H9 (cell line): ENCODE results near the gene IMMP2L. TPM values are rescaled to one million over a fixed set of nuclear protein-coding genes. Genes with fewer than 3 reads are reported as not detected.

Source experiments
- DNase-seq: peaks from one replicate; pipeline ENCODE4 v3.0.0-alpha.2; 2017
- H2AFZ ChIP-seq: one replicate; pipeline ENCODE4 v1.6.1; 2013; ENCODE audit warnings: mild to moderate bottlenecking, low read length, control low read depth, moderate library complexity
- H2AK5ac ChIP-seq: 2 replicates; pipeline ENCODE4 v1.6.1; 2013; ENCODE audit warnings: low read length, control low read depth, mixed read lengths; ENCODE audit not compliant: insufficient read length
- H2BK120ac ChIP-seq: one replicate; pipeline ENCODE4 v1.6.1; 2013; ENCODE audit warnings: low read depth, mild to moderate bottlenecking, low read length, control low read depth, inconsistent platforms; ENCODE audit not compliant: poor library complexity, severe bottlenecking
- H2BK12ac ChIP-seq: 2 replicates; pipeline ENCODE4 v1.6.1; 2013; ENCODE audit warnings: low read length, control low read depth, mixed read lengths, low read depth; ENCODE audit not compliant: insufficient read length
- H2BK15ac ChIP-seq: 2 replicates; pipeline ENCODE4 v1.6.1; 2013; ENCODE audit warnings: low read depth, low read length, control low read depth
- H2BK20ac ChIP-seq: one replicate; pipeline ENCODE4 v1.6.1; 2013; ENCODE audit warnings: low read depth, mild to moderate bottlenecking, low read length, control low read depth, inconsistent platforms; ENCODE audit not compliant: poor library complexity, severe bottlenecking
- H2BK5ac ChIP-seq: 2 replicates; pipeline ENCODE4 v1.6.1; 2013; ENCODE audit warnings: low read length, control low read depth, mixed read lengths; ENCODE audit not compliant: insufficient read length
- H3K14ac ChIP-seq: 2 replicates; pipeline ENCODE4 v1.6.1; 2013; ENCODE audit warnings: low read length, control low read depth; ENCODE audit not compliant: insufficient read depth
- H3K18ac ChIP-seq: 2 replicates; pipeline ENCODE4 v1.6.1; 2013; ENCODE audit warnings: low read depth, mild to moderate bottlenecking, mixed read lengths, low read length, control low read depth; ENCODE audit not compliant: insufficient read length
- H3K23ac ChIP-seq: 2 replicates; pipeline ENCODE4 v1.6.1; 2013; ENCODE audit warnings: low read length, control low read depth, mixed read lengths, low read depth; ENCODE audit not compliant: insufficient read length
- H3K23me2 ChIP-seq: 2 replicates; pipeline ENCODE4 v1.6.1; 2013; ENCODE audit warnings: low read depth, mild to moderate bottlenecking, mixed read lengths, low read length, control low read depth; ENCODE audit not compliant: insufficient read length, poor library complexity, severe bottlenecking
- H3K27ac ChIP-seq: 2 replicates; pipeline ENCODE4 v1.5.1; 2013; ENCODE audit warnings: low read length, control low read depth, mixed read lengths, low read depth; ENCODE audit not compliant: insufficient read length
- H3K27me3 ChIP-seq: 2 replicates; pipeline ENCODE4 v1.6.1; 2013; ENCODE audit warnings: low read length, control low read depth, inconsistent platforms; ENCODE audit not compliant: insufficient read depth
- H3K4ac ChIP-seq: 2 replicates; pipeline ENCODE4 v1.6.1; 2013; ENCODE audit warnings: low read depth, mild to moderate bottlenecking, control low read depth, inconsistent platforms, low read length, moderate library complexity
- H3K4me1 ChIP-seq: 2 replicates; pipeline ENCODE4 v1.6.1; 2013; ENCODE audit warnings: low read length, control low read depth, inconsistent platforms; ENCODE audit not compliant: insufficient read depth
- H3K4me2 ChIP-seq: 2 replicates; pipeline ENCODE4 v1.6.1; 2013; ENCODE audit warnings: low read length, control low read depth, mixed read lengths; ENCODE audit not compliant: insufficient read length, insufficient read depth
- H3K56ac ChIP-seq: 2 replicates; pipeline ENCODE4 v1.6.1; 2013; ENCODE audit warnings: low read depth, mild to moderate bottlenecking, mixed read lengths, low read length, control low read depth; ENCODE audit not compliant: insufficient read length
- H3K79me1 ChIP-seq: 2 replicates; pipeline ENCODE4 v1.6.1; 2013; ENCODE audit warnings: low read depth, mild to moderate bottlenecking, moderate library complexity, low read length, control low read depth, inconsistent platforms; ENCODE audit not compliant: insufficient read depth, poor library complexity, severe bottlenecking
- H3K79me2 ChIP-seq: 2 replicates; pipeline ENCODE4 v1.6.1; 2013; ENCODE audit warnings: low read length, control low read depth, inconsistent platforms; ENCODE audit not compliant: insufficient read depth
- H3K9ac ChIP-seq: 2 replicates; pipeline ENCODE4 v1.6.1; 2013; ENCODE audit warnings: low read length, control low read depth, mixed read lengths; ENCODE audit not compliant: insufficient read length; ENCODE audit errors: extremely low read depth
- H3K9me3 ChIP-seq: one replicate; pipeline ENCODE4 v1.6.1; 2013; ENCODE audit warnings: low read depth, low read length, inconsistent platforms; ENCODE audit not compliant: control insufficient read depth
- H3T11ph ChIP-seq: one replicate; pipeline ENCODE4 v1.6.1; 2013; ENCODE audit warnings: mild to moderate bottlenecking, low read length, control low read depth, inconsistent platforms
- H4K20me1 ChIP-seq: one replicate; pipeline ENCODE4 v1.6.1; 2013; ENCODE audit not compliant: control insufficient read depth, insufficient read length, insufficient read depth
- H4K5ac ChIP-seq: 2 replicates; pipeline ENCODE4 v1.6.1; 2013; ENCODE audit warnings: low read depth, mild to moderate bottlenecking, mixed read lengths, low read length, control low read depth; ENCODE audit not compliant: insufficient read length
- H4K8ac ChIP-seq: replicated peaks from 2 replicates; pipeline ENCODE4 v1.6.1; 2013; ENCODE audit warnings: low read length, control low read depth, mixed read lengths, low read depth; ENCODE audit not compliant: insufficient read length
- H4K91ac ChIP-seq: 2 replicates; pipeline ENCODE4 v1.6.1; 2013; ENCODE audit warnings: low read depth, mild to moderate bottlenecking, moderate library complexity, mixed read lengths, low read length, control low read depth; ENCODE audit not compliant: insufficient read length
- H3K27ac Mint-ChIP-seq, 3 experiments: 2 replicates in 2 of 3; 3 replicates in 1 of 3; pipeline ENCODE4 v1.8.0; 2020 to 2021; ENCODE audit warnings: mixed read lengths in 3 of 3, mild to moderate bottlenecking in 1 of 3, moderate library complexity in 1 of 3
- H3K27me3 Mint-ChIP-seq: 2 replicates; pipeline ENCODE4 v1.8.0; 2021; ENCODE audit warnings: low read depth, mild to moderate bottlenecking, moderate library complexity, mixed read lengths
- H3K36me3 Mint-ChIP-seq, 3 experiments: 2 replicates in 2 of 3; 3 replicates in 1 of 3; pipeline ENCODE4 v1.8.0; 2020 to 2021; ENCODE audit warnings: low read depth in 3 of 3, mixed read lengths in 3 of 3; ENCODE audit not compliant: insufficient read depth in 1 of 3
- H3K4me1 Mint-ChIP-seq, 2 experiments: 2 replicates each; pipeline ENCODE4 v1.8.0; 2020; ENCODE audit warnings: mixed read lengths in 2 of 2
- H3K4me3 Mint-ChIP-seq, 2 experiments: 2 replicates in 1 of 2; 3 replicates in 1 of 2; pipeline ENCODE4 v1.8.0; 2020 to 2021; ENCODE audit warnings: mild to moderate bottlenecking in 2 of 2, mixed read lengths in 2 of 2, moderate library complexity in 1 of 2
- H3K9me3 Mint-ChIP-seq, 2 experiments: 2 replicates in 1 of 2; 3 replicates in 1 of 2; pipeline ENCODE4 v1.8.0; 2020; ENCODE audit warnings: mild to moderate bottlenecking in 2 of 2, mixed read lengths in 2 of 2, moderate library complexity in 1 of 2
- total RNA-seq: library from RNA; stranded (reverse); gene quantifications from 2 replicates; pipeline ENCODE4 v1.2.1, GENCODE V29; 2021
- TF ChIP-seq, protein P1 (sequence below): fragments of 200-600 bp; sonication (generic); conservative IDR thresholded peaks from 3 replicates; pipeline ENCODE4 v1.8.0; 2021; ENCODE audit warnings: antibody characterized with exemption, mild to moderate bottlenecking

IMMP2L gene
- total RNA-seq, 1 experiment from 2014 or later, result 14.7 TPM

DNA sequence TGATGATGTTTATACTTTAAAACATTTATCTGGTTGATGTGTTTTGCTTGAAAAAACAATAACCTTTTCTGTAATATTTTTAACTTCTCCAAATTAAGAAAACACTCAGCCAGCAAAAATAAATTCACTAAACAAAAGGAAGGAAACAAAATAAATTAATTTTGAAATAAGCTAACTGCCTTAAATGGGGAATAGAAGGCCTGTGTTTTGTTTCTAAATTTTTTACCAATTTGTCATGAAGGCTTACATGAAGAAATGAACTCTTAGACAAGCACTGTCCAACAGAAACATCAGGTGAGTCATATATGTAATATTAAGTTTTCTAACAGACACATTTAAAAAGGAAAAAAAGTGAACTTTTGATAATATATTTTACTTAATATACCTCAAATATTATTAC lies 402.9 kb downstream of the IMMP2L start:
- H2AK5ac ChIP-seq, result no peak overlapping the region
- H4K20me1 ChIP-seq, result no peaks in the 10 kb centered on the region
- no peak overlapping the region for H2BK15ac ChIP-seq
- H3K14ac ChIP-seq, result no peak overlapping the region
- TF ChIP-seq, protein P1, sequence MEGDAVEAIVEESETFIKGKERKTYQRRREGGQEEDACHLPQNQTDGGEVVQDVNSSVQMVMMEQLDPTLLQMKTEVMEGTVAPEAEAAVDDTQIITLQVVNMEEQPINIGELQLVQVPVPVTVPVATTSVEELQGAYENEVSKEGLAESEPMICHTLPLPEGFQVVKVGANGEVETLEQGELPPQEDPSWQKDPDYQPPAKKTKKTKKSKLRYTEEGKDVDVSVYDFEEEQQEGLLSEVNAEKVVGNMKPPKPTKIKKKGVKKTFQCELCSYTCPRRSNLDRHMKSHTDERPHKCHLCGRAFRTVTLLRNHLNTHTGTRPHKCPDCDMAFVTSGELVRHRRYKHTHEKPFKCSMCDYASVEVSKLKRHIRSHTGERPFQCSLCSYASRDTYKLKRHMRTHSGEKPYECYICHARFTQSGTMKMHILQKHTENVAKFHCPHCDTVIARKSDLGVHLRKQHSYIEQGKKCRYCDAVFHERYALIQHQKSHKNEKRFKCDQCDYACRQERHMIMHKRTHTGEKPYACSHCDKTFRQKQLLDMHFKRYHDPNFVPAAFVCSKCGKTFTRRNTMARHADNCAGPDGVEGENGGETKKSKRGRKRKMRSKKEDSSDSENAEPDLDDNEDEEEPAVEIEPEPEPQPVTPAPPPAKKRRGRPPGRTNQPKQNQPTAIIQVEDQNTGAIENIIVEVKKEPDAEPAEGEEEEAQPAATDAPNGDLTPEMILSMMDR, result no peak
- no peak overlapping the region for H3T11ph ChIP-seq
- H3K23ac ChIP-seq, result no peak overlapping the region
- H4K8ac ChIP-seq, result no peak overlapping the region
- no peaks in the 10 kb centered on the region for H3K79me1 ChIP-seq
- DNase-seq, result no peak
- Mint-ChIP-seq H3K27me3 (no peaks in the 10 kb centered on the region), H3K4me3 (no peak overlapping the region), H3K36me3 (no peaks in the 10 kb centered on the region), H3K27ac (no peak overlapping the region), H3K4me1 (no peaks in the 10 kb centered on the region), H3K9me3 (no peaks in the 10 kb centered on the region)
- H2BK120ac ChIP-seq, result no peak overlapping the region
- no peaks in the 10 kb centered on the region for H3K23me2 ChIP-seq
- no peak overlapping the region for H2BK12ac ChIP-seq
- H2BK20ac ChIP-seq, result no peak overlapping the region
- H4K91ac ChIP-seq, result no peak overlapping the region
- H3K4me1 ChIP-seq, result no peaks in the 10 kb centered on the region
- no peak overlapping the region for H3K4ac ChIP-seq
- H3K18ac ChIP-seq, result no peak overlapping the region
- H3K27me3 ChIP-seq, result no peaks in the 10 kb centered on the region
- H3K27ac ChIP-seq, result no peak overlapping the region
- H3K4me2 ChIP-seq, result no peak overlapping the region
- no peak overlapping the region for H3K56ac ChIP-seq
- no peak overlapping the region for H4K5ac ChIP-seq
- no peak overlapping the region for H3K9ac ChIP-seq
- no peak overlapping the region for H2AFZ ChIP-seq
- no peaks in the 10 kb centered on the region for H3K79me2 ChIP-seq
- no peak overlapping the region for H2BK5ac ChIP-seq
- H3K9me3 ChIP-seq, result no peaks in the 10 kb centered on the region
